GM21390 (cell line): ENCODE results near the gene P2RY2.
"Not testable (repeated sequence)": the region's sequence is repeated elsewhere in the genome, so short reads cannot be mapped to it uniquely, and the experiment has no call there.

Source experiments
- ATAC-seq: cut with Tn5 transposase; IDR thresholded peaks from one replicate; pipeline ENCODE4 v1.9.1; 2021; ENCODE audit not compliant: unreplicated experiment

The P2RY2 gene

DNA sequence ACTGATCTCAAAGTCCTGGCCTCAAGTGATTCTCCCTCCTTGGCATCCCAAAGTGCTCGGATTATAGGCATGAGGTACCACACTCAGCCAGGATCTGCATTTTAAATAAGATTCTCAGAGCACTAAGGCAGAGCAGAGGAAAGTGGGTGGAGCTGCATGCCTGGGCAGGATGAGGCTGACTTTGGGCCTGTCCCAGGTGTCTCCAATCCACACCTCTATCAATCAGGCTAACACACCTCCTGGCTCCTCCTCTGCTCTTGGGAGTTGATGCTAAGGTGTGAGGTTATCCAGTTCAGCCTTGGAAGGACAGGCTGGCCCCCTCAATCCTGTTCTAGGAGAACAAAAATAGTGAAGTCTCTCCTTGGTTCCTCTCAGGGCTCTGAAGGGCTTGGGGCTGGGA lies 30.2 kb upstream of the P2RY2 start:
- ATAC-seq = no peak

DNA sequence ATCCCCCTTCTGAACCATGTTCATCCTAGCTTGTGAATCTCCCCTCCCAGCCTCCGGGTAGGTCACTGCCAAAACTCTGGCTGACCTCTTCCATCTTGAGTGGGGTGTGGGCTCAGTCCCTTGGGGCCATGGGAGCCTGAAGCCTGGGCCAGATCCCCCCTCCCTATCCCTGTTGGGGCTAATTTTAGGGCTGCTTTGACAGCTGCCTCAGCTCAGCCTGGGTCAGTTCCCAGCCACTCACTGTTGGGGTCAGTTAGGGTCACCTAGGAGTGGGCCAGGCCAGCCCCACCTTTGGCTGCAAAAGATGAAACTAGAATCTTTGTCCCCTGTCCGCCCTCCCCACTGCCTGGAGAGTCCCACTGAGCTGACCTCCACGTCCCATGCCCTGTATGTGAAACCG lies 29.8 kb upstream of the P2RY2 start:
- no peak for ATAC-seq

DNA sequence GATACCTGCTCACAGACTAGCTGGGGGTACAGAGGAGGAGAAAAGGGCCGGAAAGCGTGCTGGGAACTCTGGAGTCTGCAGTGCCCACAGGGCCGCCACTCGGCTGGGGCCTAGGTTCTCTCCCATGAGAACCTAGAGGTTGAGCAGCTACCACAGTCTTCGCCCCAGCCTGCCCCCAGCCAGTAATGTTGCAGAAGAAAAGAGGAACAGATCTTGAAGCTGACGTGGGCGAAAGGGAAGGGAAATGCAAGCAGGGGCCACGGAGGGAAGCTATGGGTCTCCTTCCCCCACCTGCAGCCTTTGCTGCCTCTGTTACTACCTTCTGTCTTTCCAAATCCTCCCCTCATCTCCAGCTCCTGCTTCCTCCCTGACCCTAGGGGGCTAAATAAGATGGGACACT lies 28.8 kb upstream of the P2RY2 start:
- no peak for ATAC-seq

DNA sequence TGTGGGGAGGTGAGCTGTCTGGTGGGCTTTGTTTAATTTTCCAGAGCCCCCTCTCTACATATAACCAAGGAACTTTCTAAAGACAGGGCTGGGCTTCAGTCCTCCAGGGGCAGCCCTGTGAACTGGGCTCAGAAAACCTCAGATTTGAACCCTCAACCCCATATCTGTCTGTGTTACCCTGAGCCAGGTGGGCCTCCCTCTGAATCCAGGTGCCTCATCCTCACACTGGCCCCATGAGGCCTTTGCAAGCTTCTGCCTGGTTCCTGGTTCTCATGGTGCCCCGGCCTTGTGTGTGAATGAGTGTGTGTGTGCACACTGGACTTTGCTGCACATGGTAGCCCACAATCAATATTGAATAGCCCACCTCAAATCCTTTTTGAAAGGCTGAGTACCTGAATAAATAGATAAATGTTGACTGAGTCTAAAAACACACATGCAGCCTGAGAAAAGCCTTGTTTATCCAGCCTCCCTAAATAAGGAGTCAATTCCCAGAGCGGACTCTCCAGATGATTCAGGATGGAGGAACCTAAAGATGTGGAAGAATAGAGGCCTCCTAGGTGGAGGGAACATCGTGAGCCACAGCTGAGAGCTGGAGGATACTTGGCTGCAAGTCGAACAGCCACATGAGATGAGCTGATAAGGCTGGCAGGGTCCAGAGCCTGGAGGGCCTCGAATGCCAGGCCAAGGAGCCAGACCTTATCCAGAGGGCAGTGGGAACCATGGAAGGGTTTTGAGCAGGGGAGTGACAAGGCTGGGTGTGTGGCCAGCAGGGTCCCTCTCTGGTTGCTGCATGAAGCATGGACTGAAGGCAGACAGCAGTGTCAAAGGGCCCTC lies 28.1 kb upstream of the P2RY2 start:
- ATAC-seq = no peak

DNA sequence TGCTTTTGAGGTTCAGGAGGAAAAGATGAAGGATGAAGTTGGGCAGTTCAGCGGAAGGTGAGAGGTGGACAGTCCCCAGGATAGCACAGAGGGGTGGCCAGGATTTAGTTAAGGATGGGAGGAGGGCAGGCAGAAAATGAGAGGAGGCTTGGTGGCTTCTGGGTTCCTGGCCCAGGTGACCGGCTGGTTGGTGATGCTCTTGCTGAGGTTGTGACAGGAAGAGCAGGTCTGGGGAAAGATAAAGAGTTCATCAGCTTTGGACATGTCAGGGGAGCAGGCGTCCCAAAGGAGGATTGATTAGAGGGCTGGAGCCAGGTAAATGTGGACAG lies 27.6 kb upstream of the P2RY2 start:
- no peak for ATAC-seq

DNA sequence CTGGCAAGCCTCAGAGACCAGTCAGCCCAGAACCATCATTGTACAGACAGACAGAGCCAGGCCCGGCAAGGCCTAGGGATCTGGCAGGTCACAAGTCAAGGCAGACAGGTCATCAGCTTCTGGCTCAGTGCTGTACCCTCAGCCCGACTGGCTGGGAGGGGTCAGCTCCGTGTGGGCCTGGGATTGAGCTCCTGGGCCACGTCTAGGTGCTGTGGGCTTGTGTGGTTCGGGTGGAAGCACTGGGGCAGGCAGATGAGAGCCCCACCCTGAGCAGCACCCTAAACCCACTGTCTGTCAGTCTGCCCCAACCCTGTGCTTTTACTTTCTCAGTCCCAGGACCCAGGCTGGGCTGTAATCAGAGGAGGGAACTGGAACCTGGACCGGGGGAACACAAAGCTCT lies 26.9 kb upstream of the P2RY2 start:
- ATAC-seq = no peak

DNA sequence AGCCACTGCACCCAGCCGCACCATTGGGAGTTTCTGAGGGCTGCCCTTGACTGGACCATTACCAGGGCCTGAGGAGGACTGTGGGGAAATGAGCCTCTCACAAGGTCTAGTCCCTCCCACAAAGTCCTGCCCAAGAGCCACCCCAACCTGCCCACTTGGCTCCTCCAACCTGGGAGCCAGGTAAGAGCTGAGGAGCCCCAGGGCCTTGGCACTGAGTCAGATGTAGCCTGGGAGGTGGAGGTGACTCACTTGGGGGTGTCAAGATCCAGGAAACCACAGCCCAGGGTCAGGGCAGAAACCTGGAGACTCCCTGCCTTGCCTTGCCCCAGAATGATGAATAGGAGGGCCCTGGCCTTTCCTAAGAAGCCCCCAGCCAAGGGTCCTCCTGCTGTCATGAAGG lies 25.8 kb upstream of the P2RY2 start:
- ATAC-seq = no peak

DNA sequence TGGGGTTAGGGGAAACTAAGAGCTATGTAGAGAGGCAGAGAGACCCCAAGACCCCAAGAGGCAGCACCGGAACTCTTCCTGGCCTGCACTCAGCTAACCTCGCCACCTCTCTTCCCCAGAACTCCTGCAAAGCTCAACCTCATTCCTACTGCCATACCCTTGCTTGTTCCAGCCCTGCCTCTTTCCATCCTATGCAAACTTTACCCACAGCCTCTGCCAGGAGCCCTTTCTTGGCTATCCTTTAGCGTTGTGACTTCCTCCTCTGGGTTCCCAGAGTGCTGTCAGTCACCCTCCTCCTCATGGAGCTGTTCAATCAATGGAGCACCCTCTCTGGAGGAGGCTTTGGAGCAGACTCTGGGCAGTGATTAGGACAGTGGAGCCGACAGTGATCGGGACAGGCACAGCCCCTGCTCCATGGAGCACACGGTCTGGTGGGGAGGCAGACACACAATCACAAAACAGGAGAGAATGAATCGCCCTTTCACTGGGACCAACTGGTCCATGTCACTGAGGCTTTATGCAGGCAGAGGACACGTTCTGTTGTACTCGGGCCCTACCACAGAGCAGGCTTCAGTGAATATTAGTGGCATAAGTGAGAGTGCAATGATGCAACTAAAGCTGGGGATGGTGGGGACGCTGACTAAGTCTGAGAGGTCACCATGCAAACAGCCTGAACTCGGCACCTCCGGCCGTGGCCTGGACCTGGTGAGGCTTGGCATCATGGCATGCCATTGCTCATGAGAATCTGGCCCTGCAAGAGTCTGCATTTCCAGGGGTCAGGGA lies 24.6 kb upstream of the P2RY2 start:
- ATAC-seq = peak; percentile 53

DNA sequence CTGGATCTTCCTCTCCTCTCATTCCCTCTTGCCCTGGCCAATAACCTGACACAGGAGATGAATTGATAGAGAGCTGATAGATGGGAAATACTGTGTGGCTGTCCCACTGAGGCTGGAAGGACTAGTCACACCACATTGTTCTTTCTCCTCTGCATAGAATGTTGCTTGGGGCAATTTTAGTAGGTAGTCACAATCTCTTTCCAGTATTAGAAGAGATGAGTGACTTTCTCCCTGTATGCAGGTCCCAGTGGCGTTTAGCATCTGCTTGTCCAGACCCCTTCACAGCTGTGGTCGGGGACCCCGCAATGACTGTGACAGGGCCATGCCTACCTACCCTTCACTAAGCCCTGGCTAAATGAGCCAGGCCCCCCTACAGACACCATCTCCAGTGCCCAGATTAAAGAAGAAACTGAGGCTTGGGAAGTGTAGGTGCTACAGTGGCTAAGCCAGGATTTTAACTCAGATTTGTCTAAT lies 24.0 kb upstream of the P2RY2 start:
- ATAC-seq = no peak

DNA sequence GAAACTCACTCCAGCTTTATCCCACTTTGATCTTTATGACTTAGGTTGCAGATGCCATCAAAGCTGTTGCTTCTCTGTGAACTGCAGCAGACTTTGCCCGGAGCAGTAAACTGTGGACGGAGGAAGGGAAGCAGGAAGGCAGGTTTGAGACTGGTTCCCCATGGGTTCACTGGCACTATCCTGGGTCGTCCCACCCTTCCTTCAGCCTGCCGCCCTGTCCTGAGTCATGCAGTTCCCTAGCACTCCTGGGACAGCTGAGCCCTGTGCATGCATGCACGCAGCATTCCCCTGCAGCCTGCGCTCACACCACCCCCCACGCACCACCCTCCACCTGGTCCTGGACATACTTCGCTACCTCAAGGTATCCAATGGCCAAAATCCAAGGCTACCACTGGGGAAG lies 23.5 kb upstream of the P2RY2 start:
- no peak for ATAC-seq

DNA sequence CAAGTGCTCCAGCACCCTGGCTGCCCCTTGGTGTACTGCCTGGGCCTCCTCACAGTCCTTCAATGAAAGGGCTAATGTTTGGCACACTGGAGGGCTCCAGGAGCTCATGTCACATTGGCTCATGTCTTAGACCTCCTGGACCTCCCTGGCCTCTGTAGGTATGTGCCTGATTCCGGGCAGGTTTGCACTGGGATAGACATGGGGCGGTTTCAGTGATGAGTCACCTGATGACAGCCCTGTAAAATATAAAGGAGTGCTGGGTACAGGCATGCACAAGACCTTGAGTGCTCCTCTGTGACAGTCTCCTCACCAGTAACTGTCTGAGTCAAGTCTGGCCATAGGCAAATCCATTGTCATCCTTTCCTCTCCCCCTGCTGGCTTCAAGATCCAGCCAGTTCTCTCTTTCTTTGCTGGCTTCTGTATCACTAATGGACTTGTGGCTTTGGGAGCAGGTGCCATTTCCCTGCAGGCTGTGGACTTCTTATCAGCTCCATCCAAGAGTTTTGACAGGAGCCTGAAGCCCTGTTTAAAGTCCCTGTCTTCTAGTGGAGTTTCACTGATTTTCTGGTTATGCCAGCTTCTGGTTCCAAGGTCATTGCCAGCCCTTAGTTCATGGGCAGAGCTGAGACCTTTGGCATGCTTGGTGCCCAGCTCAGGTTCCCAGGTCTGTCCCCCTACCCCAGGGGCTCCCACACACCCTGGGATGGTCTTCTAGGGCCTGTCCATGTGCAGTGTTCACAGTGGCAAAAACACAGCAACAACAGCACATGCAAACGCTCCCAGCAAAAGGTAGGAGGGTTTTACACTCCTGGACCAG lies 22.7 kb upstream of the P2RY2 start:
- no peak for ATAC-seq

DNA sequence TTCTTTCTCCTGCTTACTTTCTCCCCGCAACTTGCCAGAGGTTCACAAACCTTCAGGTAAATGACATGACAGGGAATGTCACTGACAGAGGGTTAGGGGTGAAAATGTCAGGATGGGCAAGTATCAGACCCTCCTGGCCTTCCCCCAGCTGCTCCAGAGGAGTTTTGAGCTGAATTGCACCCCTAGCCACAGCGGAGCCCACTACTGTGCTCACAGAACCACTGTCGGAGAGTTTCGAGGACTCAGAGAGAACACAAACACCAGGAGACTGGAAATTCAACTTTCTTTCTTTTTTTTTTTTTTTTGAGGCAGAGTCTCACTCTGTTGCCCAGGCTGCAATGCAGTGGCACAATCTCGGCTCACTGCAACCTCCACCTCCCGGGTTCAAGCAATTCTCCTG lies 21.5 kb upstream of the P2RY2 start:
- ATAC-seq = no peak

DNA sequence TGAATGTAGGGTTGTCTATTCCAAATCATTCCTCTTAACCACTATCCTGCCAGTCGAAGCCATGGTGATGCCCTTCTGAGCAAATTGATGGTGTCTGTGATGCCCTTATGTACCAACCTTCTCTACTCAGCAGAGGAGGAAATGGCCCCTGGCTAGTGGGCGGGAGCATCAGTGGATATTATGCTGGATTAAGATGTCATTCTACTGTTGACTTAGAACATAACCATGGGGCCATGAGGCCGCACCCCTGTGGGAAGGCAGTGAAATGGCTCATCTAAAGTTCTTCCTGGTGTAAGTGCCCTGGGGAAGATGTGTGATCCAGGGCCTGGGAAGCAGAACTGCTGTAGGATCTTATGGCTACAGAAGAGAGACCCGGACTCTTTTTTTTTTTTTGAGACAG lies 20.7 kb upstream of the P2RY2 start:
- no peak for ATAC-seq

DNA sequence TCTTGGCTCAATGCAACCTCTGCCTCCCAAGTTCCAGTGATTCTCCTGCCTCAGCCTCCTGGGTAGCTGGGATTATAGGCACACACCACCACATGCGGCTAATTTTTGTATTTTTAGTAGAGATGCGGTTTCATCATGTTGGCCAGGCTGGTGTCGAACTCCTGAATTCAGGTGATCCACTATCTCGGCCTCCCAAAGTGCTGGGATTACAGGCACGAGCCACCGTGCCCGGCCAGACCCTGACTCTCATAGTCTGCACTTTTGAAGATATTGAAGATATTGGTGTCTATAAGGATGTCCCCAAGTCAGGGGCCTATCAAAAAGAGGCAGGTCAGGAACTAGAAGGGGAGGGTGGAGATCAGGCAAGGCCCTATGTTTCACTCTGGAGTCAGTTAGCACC lies 20.3 kb upstream of the P2RY2 start:
- not testable (repeated sequence) for ATAC-seq

DNA sequence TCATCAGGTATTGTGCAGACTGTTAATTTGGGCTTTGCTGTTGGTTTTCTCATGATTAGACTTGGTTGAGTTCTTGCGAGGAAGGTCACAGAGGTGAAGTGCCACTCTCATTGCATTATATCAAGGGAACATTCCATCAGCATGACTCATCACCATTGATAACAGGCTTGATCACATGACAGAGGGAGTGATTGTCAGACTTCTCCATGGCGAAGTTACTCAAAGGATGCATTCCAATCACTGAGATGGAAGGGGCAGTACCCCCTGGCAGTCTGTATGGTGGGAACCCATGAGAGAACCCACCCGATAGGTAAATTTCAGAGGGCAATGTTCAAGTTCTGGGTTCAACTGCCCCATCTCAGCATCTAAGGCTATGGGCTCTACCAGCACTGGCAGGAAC lies 19.4 kb upstream of the P2RY2 start:
- ATAC-seq = no peak

DNA sequence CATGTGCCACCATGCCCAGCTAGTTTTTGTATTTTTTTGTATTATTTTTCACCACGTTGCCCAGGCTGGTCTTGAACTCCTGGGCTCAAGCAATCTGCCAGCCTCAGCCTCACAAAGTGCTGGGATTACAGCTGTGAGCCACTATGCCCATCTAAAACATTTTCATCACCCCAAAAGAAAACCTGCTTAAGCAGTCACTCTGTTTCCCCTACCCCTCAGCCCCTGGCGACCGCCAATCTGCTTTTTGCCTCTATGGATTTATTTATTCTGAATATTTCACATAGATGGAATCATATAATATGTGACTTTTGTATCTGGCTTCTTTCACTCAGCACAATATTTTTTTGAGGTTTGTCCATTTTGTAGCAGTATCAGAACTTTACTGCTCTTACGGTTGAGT lies 18.6 kb upstream of the P2RY2 start:
- ATAC-seq = no peak

DNA sequence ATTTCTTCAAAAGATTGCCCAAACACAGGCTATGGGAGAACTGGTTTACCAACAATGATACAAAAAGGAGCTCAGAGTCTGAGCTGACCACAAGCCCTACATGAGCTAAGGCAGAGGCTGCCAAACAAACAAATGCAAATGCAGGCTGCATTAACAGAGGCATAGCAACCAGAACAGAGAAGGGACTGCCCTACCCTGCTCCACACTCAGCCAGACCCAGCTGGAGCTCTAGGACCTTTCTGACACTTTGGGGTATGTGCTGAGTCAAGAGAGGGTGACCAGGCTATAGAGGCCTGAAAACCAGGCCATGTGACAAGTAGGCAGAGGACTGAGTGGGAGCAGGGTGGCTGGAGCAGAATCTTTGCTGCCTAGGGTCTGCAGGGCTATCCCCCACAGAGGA lies 17.8 kb upstream of the P2RY2 start:
- no peak for ATAC-seq

DNA sequence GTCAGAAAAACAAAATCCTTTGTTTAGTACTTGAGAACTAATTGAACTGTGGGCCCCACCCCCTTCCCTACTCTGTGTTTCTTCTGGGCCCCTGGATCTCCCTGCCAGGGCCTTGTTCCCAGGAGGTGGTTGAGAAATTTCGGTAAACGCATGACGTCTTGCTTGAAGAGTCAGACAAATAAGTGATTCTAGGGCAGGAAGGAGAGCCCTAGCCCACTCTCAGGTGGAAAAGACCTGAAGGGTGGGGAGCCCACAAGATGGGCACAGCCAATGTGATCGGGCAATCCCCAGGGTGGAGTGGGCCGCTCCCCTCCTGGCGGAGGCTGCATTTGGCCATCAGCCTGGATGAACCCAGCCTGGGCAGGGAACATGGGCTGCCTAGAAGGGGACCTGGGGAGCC lies 16.8 kb upstream of the P2RY2 start:
- no peak for ATAC-seq

DNA sequence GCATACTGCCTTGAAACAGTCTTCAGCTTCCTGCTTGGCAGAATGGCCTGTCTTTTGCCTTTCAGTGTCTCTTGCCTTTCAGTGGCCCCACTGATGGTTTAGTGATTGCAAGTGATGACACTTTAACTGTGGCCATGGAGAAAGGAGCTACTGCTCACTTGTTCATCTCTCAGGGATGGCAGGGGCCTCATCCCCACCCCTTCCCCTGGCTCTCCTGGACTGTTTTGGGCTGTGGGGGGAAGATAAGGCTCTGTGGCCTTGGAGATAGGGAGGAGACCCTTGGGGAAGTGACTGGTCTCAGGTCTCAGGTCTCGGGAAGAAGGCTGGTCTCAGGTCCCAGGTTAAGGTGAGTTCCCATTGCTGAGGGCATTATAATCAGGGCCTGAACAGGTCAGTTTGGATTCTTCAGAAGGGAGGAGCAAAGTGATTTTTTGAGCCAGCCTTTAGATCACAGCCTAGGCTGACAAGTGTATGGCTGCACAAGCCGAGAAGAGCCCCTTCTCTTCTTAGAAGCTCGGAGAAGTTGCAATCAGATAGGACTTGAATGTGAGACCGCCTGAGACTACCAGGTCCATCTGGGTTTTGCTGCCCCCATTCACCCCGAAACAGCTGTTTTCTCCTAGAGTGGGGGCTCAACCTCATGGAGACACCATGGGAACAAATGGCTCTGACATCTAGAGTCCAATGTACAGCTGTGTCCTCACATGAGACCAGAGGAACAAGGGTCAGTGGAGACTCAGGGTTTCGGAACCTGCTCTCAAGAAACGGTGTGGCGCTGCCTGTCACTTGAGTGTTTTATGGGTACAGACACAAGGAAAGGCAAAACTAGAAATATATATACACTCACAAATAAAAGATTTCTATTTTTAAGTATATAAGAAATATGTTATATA lies 15.9 kb upstream of the P2RY2 start:
- ATAC-seq = no peak

DNA sequence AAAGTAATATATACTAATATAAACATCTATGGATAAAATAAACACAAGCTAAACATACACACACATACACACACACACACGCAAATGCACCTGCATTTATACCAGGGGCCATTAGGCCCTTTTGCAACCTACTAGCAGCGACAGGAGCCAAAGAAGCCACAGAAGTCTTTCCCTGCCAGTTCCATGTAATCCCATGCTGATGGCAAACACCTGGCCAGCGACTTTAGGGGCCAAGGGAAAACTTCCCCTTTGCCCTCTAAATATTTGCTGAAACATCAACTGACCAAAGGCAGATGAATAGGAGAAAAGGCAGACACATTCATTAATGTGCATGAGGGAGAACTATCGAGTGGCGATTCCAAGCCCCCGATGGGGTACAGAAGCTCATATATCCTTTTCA lies 14.8 kb upstream of the P2RY2 start:
- no peak for ATAC-seq

DNA sequence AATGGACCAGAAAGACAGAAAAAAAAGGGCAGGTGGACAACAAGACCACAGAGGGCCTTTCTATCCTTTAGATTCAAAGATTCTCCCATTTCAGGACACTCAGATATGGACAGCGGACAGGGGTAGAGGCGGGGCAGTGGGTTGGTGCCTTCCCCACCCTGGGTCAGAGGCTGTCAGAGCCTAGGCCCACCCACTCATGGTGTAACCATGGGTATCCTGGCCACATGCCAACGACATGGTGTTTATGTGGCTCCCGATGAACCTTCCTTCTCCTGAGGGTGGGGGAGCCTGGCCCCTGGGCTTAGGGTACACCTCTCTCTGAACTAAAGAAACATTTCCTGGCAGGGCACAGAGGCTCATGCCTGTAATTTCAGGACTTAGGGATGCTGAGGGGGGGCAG lies 14.3 kb upstream of the P2RY2 start:
- ATAC-seq = no peak
